Cardiac septum (tissue), 1 donor: Measurements from ENCODE around the gene TPTE2. TPM values are rescaled to one million over a fixed set of nuclear protein-coding genes. Genes with fewer than 3 reads are reported as not detected.
"Not testable (repeated sequence)": the region's sequence is repeated elsewhere in the genome, so short reads cannot be mapped to it uniquely, and the experiment has no call there.

Experiments
- DNase-seq: peaks from one replicate; pipeline ENCODE4 v3.0.0-alpha.2; 2020; ENCODE audit warnings: low spot score
- intact Hi-C: fragments of 100-400 bp; cut with DNase I; formaldehyde crosslinking; loops from one replicate; pipeline ENCODE4 v1.14.0; 2022
- long read RNA-seq: library from polyadenylated mRNA; unstranded; transcript quantifications from one replicate; pipeline ENCODE4 v2.0.0, GENCODE V29; 2021
- total RNA-seq: library from RNA; stranded (reverse); fragmentation: NEBNext Ultra II Directional; extraction: Animal tissue kit (Norgen Biotek cat#: 25700); gene quantifications from one replicate; pipeline ENCODE4 v1.2.1, GENCODE V29; 2021
- donor health status: DM: no; HTN: no; CAD: no.

Gene TPTE2
- total RNA-seq, result not detected
- long read RNA-seq, result 0 reads

GRCh38 chr13:19561127-19561582 is at the start of gene TPTE2:
TSS of gene TPTE2 (minus strand) at chr13:19561532. CDS start at chr13:19503234, 58,298 bp downstream.
- intact Hi-C loops, DNase-seq: not testable (repeated sequence)

- no peak for DNase-seq
- intact Hi-C loops, result no loop called here
Measured at GRCh38 chr13:19607523-19608078, 46.3 kb upstream of the TPTE2 start.

- no peak for DNase-seq
- intact Hi-C loops, result no loop called here
Measured at GRCh38 chr13:19606737-19607136, 45.4 kb upstream of the TPTE2 start.

- no peak for DNase-seq
- intact Hi-C loops, result no loop called here
Measured at GRCh38 chr13:19606152-19606551, 44.8 kb upstream of the TPTE2 start.

- no peak for DNase-seq
- intact Hi-C loops, result no loop called here
Measured at GRCh38 chr13:19605161-19605955, 44.0 kb upstream of the TPTE2 start.

- no peak for DNase-seq
- intact Hi-C loops, result no loop called here
Measured at GRCh38 chr13:19604306-19604705, 43.0 kb upstream of the TPTE2 start.

- no peak for DNase-seq
- intact Hi-C loops, result no loop called here
Measured at GRCh38 chr13:19601749-19602725, 40.7 kb upstream of the TPTE2 start.

- no peak for DNase-seq
- intact Hi-C loops, result no loop called here
Measured at GRCh38 chr13:19597523-19597922, 36.2 kb upstream of the TPTE2 start.

GRCh38 chr13:19596960-19597361 is 35.6 kb upstream of the TPTE2 start:
- DNase-seq, result no peak
- intact Hi-C loops, result no loop called here

- intact Hi-C loops, result no loop called here
Measured at GRCh38 chr13:19596086-19596485, 34.8 kb upstream of the TPTE2 start.

GRCh38 chr13:19592657-19593180 is 31.4 kb upstream of the TPTE2 start:
- intact Hi-C loops, result no loop called here
- DNase-seq, result no peak

More at GRCh38 chr13:19596086-19596485, 34.8 kb upstream of the TPTE2 start:
- DNase-seq, result no peak

GRCh38 chr13:19591864-19592263 is 30.5 kb upstream of the TPTE2 start:
- intact Hi-C loops, result no loop called here
- DNase-seq, result no peak

- intact Hi-C loops, result no loop called here
- no peak for DNase-seq
Measured at GRCh38 chr13:19590423-19590822, 29.1 kb upstream of the TPTE2 start.

- DNase-seq, result no peak
- intact Hi-C loops, result no loop called here
Measured at GRCh38 chr13:19589312-19589711, 28.0 kb upstream of the TPTE2 start.

GRCh38 chr13:19587635-19588300 is 26.4 kb upstream of the TPTE2 start:
- DNase-seq, result no peak
- intact Hi-C loops, result no loop called here

- no peak for DNase-seq
- intact Hi-C loops, result no loop called here
Measured at GRCh38 chr13:19586904-19587634, 25.7 kb upstream of the TPTE2 start.

GRCh38 chr13:19581675-19582074 is 20.3 kb upstream of the TPTE2 start:
- intact Hi-C loops, result no loop called here
- no peak for DNase-seq

GRCh38 chr13:19575230-19575629 is 13.9 kb upstream of the TPTE2 start:
- intact Hi-C loops, result no loop called here
- no peak for DNase-seq
